HEK293 (cell line): ENCODE measurements around the gene AURKB.
A peak's percentile ranks its signal among the peaks of the same experiment; 100 is the strongest.

Source experiments
- ATF2 ChIP-seq: fragments of 450-650 bp; formaldehyde crosslinking; IDR thresholded peaks from 2 replicates; pipeline ENCODE4 v1.5.1; 2016; ENCODE audit warnings: missing biosample characterization, missing genetic modification characterization, low read depth
- EGR2 ChIP-seq: fragments of 450-650 bp; formaldehyde crosslinking; IDR thresholded peaks from 2 replicates; pipeline ENCODE4 v1.5.1; 2016; ENCODE audit warnings: low read depth, missing biosample characterization, missing genetic modification characterization
- GFI1B ChIP-seq: fragments of 450-650 bp; formaldehyde crosslinking; IDR thresholded peaks from 2 replicates; pipeline ENCODE4 v1.5.1; 2016; ENCODE audit warnings: missing biosample characterization, missing genetic modification characterization
- KLF10 ChIP-seq: fragments of 450-650 bp; IDR thresholded peaks from 2 replicates; pipeline ENCODE4 v1.5.1; 2018; ENCODE audit warnings: missing biosample characterization, mild to moderate bottlenecking, missing genetic modification characterization
- WT1 ChIP-seq: fragments of 450-650 bp; formaldehyde crosslinking; IDR thresholded peaks from 2 replicates; pipeline ENCODE4 v1.5.1; 2016; ENCODE audit warnings: missing biosample characterization, missing genetic modification characterization
- ZBTB6 ChIP-seq: fragments of 450-650 bp; formaldehyde crosslinking; IDR thresholded peaks from 2 replicates; pipeline ENCODE4 v1.5.1; 2017; ENCODE audit warnings: missing biosample characterization, missing genetic modification characterization
- ZBTB7A ChIP-seq: fragments of 450-650 bp; formaldehyde crosslinking; IDR thresholded peaks from 2 replicates; pipeline ENCODE4 v1.5.1; 2016; ENCODE audit warnings: low read depth, missing biosample characterization, missing genetic modification characterization
- ZBTB8A ChIP-seq: fragments of 450-650 bp; formaldehyde crosslinking; IDR thresholded peaks from 2 replicates; pipeline ENCODE4 v1.5.1; 2016; ENCODE audit warnings: missing biosample characterization, missing genetic modification characterization
- ZFHX2 ChIP-seq: fragments of 450-650 bp; formaldehyde crosslinking; conservative IDR thresholded peaks from 2 replicates; pipeline ENCODE4 v1.5.1; 2016; ENCODE audit warnings: missing biosample characterization, missing genetic modification characterization
- ZNF133 ChIP-seq: fragments of 450-650 bp; formaldehyde crosslinking; IDR thresholded peaks from 2 replicates; pipeline ENCODE4 v1.5.1; 2016; ENCODE audit warnings: missing biosample characterization, missing genetic modification characterization
- ZNF155 ChIP-seq: fragments of 450-650 bp; formaldehyde crosslinking; IDR thresholded peaks from 2 replicates; pipeline ENCODE4 v1.5.1; 2016; ENCODE audit warnings: missing biosample characterization, missing genetic modification characterization
- ZNF16 ChIP-seq: fragments of 450-650 bp; formaldehyde crosslinking; IDR thresholded peaks from 2 replicates; pipeline ENCODE4 v1.5.1; 2016; ENCODE audit warnings: low read depth, missing biosample characterization, missing genetic modification characterization
- ZNF211 ChIP-seq: fragments of 450-650 bp; formaldehyde crosslinking; IDR thresholded peaks from 2 replicates; pipeline ENCODE4 v1.5.1; 2016; ENCODE audit warnings: low read depth, missing biosample characterization, missing genetic modification characterization
- ZNF324 ChIP-seq: fragments of 450-650 bp; formaldehyde crosslinking; IDR thresholded peaks from 2 replicates; pipeline ENCODE4 v1.5.1; 2016; ENCODE audit warnings: missing biosample characterization, missing genetic modification characterization
- ZNF341 ChIP-seq: fragments of 450-650 bp; formaldehyde crosslinking; IDR thresholded peaks from 2 replicates; pipeline ENCODE4; 2016; ENCODE audit warnings: low read depth, missing biosample characterization, missing genetic modification characterization
- ZNF560 ChIP-seq: fragments of 450-650 bp; formaldehyde crosslinking; IDR thresholded peaks from 2 replicates; pipeline ENCODE4 v1.5.1; 2017; ENCODE audit warnings: missing biosample characterization, missing genetic modification characterization, borderline replicate concordance
- ZNF624 ChIP-seq: fragments of 450-650 bp; formaldehyde crosslinking; IDR thresholded peaks from 2 replicates; pipeline ENCODE4 v1.5.1; 2017; ENCODE audit warnings: missing biosample characterization, missing genetic modification characterization
- ZNF629 ChIP-seq: fragments of 450-650 bp; formaldehyde crosslinking; IDR thresholded peaks from 2 replicates; pipeline ENCODE4 v1.5.1; 2017; ENCODE audit warnings: missing biosample characterization, missing genetic modification characterization
- ZNF777 ChIP-seq: fragments of 450-650 bp; formaldehyde crosslinking; IDR thresholded peaks from 2 replicates; pipeline ENCODE4 v1.5.1; 2017; ENCODE audit warnings: missing biosample characterization, missing genetic modification characterization, borderline replicate concordance
- ZNF785 ChIP-seq: fragments of 450-650 bp; formaldehyde crosslinking; IDR thresholded peaks from 2 replicates; pipeline ENCODE4 v1.5.1; 2016; ENCODE audit warnings: missing biosample characterization, missing genetic modification characterization
- ZNF792 ChIP-seq: fragments of 450-650 bp; formaldehyde crosslinking; IDR thresholded peaks from 2 replicates; pipeline ENCODE4 v1.5.1; 2016; ENCODE audit warnings: missing biosample characterization, missing genetic modification characterization
- ZSCAN16 ChIP-seq: fragments of 450-650 bp; formaldehyde crosslinking; IDR thresholded peaks from 2 replicates; pipeline ENCODE4 v1.5.1; 2016; ENCODE audit warnings: missing biosample characterization, missing genetic modification characterization
- ZSCAN23 ChIP-seq: fragments of 450-650 bp; formaldehyde crosslinking; IDR thresholded peaks from 2 replicates; pipeline ENCODE4 v1.5.1; 2016; ENCODE audit warnings: missing biosample characterization, missing genetic modification characterization
- ZSCAN4 ChIP-seq: fragments of 450-650 bp; formaldehyde crosslinking; IDR thresholded peaks from 2 replicates; pipeline ENCODE4 v1.5.1; 2017; ENCODE audit warnings: missing biosample characterization, missing genetic modification characterization
- ZSCAN5A ChIP-seq: fragments of 450-650 bp; formaldehyde crosslinking; IDR thresholded peaks from 2 replicates; pipeline ENCODE4 v1.5.1; 2016; ENCODE audit warnings: missing biosample characterization, missing genetic modification characterization
- TF ChIP-seq, protein P1 (sequence below): fragments of 450-650 bp; formaldehyde crosslinking; IDR thresholded peaks from 2 replicates; pipeline ENCODE4 v1.5.1; 2016; ENCODE audit warnings: missing biosample characterization, missing genetic modification characterization
- TF ChIP-seq, protein P2 (sequence below): fragments of 450-650 bp; formaldehyde crosslinking; IDR thresholded peaks from 2 replicates; pipeline ENCODE4 v1.5.1; 2017; ENCODE audit warnings: missing biosample characterization, missing genetic modification characterization

Gene AURKB

DNA sequence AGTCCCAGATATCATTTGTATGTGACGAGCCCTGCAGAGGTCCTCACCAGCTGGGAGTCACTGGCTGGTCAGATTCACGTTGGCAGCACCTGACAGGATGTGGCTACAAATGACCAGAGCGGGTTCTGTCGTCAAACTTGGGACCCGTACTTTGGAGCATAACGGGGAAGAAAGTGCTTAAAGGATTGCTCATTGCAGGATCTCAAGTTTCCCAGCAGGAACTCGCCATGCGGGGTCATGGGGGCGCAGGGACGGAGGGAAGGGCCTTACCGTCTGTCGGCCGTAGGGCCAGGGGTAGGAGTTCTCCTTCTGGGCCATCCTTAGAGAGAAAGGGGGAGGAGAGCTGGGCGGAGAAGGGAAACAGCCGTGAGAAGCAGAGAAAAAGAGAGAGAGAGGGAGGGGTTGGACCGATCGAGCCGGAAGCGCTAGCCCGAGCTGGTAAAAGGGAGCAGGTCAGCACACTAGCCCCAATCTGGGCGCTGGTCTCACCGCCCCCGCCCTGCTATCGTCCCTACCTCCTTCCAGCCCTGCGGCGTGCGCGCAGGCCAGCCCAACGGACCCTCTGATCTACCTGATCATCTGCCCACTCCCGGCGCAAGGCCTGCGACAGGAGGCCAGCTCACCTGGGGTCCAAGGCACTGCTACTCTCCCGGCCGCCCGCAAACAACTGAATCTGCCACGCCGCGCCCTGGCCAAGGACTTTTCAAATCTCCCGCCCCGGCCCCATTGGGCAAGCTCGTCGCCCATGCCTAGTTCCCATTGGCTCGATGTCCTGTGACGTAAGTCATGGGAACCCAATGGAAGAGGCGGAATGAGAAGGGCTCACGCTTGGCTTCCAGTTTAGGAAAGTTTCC is at the start of gene AURKB (continued):
- TF ChIP-seq ZNF629 (tag by site-specific recombination) = peak; percentile 87
- TF ChIP-seq, protein P1, sequence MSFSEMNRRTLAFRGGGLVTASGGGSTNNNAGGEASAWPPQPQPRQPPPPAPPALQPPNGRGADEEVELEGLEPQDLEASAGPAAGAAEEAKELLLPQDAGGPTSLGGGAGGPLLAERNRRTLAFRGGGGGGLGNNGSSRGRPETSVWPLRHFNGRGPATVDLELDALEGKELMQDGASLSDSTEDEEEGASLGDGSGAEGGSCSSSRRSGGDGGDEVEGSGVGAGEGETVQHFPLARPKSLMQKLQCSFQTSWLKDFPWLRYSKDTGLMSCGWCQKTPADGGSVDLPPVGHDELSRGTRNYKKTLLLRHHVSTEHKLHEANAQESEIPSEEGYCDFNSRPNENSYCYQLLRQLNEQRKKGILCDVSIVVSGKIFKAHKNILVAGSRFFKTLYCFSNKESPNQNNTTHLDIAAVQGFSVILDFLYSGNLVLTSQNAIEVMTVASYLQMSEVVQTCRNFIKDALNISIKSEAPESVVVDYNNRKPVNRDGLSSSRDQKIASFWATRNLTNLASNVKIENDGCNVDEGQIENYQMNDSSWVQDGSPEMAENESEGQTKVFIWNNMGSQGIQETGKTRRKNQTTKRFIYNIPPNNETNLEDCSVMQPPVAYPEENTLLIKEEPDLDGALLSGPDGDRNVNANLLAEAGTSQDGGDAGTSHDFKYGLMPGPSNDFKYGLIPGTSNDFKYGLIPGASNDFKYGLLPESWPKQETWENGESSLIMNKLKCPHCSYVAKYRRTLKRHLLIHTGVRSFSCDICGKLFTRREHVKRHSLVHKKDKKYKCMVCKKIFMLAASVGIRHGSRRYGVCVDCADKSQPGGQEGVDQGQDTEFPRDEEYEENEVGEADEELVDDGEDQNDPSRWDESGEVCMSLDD (tag by site-specific recombination) = 0 out of 2 replicates have a peak, but pooled peaks have one; percentile 47
- peak; percentile 88 for TF ChIP-seq ZSCAN23 (tag by site-specific recombination)
- peak; percentile 99 for TF ChIP-seq ZBTB8A (tag by site-specific recombination)
- TF ChIP-seq ZNF624 = no peak
- TF ChIP-seq EGR2 (tag by site-specific recombination) = peak; percentile 60
- TF ChIP-seq ZSCAN16 (tag by site-specific recombination) = no peak
- TF ChIP-seq ZBTB6 (tag by site-specific recombination) = peak; percentile 9; the same call in 1 of the 2 replicates
- TF ChIP-seq, protein P2, sequence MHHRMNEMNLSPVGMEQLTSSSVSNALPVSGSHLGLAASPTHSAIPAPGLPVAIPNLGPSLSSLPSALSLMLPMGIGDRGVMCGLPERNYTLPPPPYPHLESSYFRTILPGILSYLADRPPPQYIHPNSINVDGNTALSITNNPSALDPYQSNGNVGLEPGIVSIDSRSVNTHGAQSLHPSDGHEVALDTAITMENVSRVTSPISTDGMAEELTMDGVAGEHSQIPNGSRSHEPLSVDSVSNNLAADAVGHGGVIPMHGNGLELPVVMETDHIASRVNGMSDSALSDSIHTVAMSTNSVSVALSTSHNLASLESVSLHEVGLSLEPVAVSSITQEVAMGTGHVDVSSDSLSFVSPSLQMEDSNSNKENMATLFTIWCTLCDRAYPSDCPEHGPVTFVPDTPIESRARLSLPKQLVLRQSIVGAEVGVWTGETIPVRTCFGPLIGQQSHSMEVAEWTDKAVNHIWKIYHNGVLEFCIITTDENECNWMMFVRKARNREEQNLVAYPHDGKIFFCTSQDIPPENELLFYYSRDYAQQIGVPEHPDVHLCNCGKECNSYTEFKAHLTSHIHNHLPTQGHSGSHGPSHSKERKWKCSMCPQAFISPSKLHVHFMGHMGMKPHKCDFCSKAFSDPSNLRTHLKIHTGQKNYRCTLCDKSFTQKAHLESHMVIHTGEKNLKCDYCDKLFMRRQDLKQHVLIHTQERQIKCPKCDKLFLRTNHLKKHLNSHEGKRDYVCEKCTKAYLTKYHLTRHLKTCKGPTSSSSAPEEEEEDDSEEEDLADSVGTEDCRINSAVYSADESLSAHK (tag by site-specific recombination) = peak; percentile 45; the same call in 1 of the 2 replicates
- TF ChIP-seq ZBTB7A (tag by site-specific recombination) = peak; percentile 63; the same call in 1 of the 2 replicates
- peak; percentile 65 for TF ChIP-seq ZSCAN5A
- TF ChIP-seq ZNF324 = peak; percentile 65
- TF ChIP-seq ZNF211 = no peak
- TF ChIP-seq WT1 = 0 out of 2 replicates have a peak, but pooled peaks have one; percentile 60
- no peak for TF ChIP-seq ZNF560 (tag by site-specific recombination)
- TF ChIP-seq ZFHX2 = peak; percentile 82
- TF ChIP-seq ZNF785 = 0 out of 2 replicates have a peak, but pooled peaks have one; percentile 29
- peak; percentile 68; the same call in 1 of the 2 replicates for TF ChIP-seq ATF2 (tag by site-specific recombination)
- peak; percentile 68 for TF ChIP-seq ZNF341 (tag by site-specific recombination)
- TF ChIP-seq ZNF16 (tag by site-specific recombination) = no peak
- peak; percentile 48; the same call in 1 of the 2 replicates for TF ChIP-seq GFI1B
- peak; percentile 71; the same call in 1 of the 2 replicates for TF ChIP-seq KLF10 (tag by site-specific recombination)
- no peak for TF ChIP-seq ZNF133 (tag by site-specific recombination)
- TF ChIP-seq ZSCAN4 (tag by site-specific recombination) = 0 out of 2 replicates have a peak, but pooled peaks have one; percentile 26
- no peak for TF ChIP-seq ZNF155 (tag by site-specific recombination)
- TF ChIP-seq ZNF792 (tag by site-specific recombination) = peak; percentile 44; the same call in 1 of the 2 replicates
- no peak for TF ChIP-seq ZNF777 (tag by site-specific recombination)
